Suppressor macrophage treated with lipopolysaccharide for 1 hour (primary cell): ENCODE measurements around the gene GRHPR.
"Not testable (repeated sequence)": the region's sequence is repeated elsewhere in the genome, so short reads cannot be mapped to it uniquely, and the experiment has no call there.

Experiments
- DNase-seq, 3 donors: peaks; one replicate each; pipeline ENCODE4 v3.0.0-alpha.2; 2020 to 2022

Gene GRHPR

DNA sequence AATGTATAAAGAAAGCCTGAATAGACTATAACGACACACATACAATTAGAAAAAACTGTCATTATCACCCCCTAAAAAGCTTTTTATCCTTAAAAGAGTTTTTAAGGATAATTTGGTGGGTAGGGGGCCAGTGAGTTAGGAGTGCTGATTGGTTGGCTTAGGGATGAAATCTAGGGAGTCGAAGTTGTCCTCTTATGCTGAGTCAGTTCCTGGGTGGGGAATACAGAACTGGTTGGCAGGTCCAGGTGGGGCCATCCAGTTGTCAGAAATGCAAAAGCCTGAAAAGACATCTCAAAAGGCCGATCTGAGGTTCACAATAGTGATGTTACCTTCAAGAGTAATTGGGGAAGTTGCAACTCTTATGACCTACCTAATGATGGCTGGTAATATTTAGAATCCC, 29.1 kb downstream of the GRHPR start:
- DNase-seq, result no peak

DNA sequence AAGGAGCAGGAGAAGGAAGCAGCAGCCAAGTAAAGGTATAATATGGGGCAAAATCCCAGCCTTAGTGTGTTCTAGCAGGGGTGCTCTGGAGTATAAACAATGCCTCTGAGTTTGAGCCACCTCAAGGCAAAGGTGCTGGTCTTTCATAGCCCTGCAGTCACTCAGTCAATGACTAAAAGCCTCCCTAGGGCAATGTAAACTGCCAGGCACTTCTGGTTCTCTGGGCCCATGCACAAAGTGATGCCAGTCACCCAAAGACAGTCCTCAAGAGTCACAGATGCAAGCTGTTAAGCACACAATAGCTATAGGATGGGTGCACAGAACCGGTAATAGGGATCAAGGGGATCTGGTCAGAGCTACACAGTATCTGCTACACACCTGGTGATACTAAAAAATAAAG, 30.1 kb downstream of the GRHPR start:
- no peak for DNase-seq

DNA sequence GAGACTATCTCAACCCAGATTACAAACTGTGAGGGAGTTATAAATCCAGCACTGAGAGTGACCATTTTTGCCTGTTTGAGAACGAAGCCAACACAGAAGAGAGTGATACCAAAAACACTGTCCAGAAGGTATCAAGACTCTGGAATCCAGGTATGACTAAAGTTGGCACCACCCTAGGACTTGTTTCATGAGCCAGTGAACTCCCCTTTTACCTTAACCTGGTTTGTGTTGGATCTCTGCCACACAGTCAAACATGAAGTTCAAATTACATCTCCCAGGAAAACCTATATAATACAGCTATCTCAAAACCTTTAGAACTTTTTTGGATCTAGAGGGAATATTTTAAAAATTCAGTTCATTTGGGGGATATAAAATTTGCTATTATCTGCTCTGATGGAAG, 31.3 kb downstream of the GRHPR start:
- no peak for DNase-seq

DNA sequence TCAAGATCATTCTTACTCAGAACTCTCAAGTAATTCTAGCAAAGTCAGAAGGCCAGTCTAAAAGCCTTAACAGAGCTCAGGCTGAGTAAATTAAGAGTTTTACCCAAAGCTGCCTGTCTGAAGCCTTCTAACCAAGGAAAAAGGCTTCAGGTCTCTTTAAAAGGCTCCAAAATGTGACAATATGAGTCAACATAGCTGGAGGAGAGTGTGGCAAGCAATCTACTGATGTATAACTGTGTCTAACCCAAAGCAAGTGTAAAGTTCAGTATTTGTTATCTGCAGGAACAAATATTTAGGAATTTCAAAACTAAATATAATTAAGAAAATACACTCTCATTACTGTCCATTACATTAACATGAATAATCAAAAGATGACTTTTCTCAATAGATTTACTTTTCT, 31.7 kb downstream of the GRHPR start:
- DNase-seq, result no peak

DNA sequence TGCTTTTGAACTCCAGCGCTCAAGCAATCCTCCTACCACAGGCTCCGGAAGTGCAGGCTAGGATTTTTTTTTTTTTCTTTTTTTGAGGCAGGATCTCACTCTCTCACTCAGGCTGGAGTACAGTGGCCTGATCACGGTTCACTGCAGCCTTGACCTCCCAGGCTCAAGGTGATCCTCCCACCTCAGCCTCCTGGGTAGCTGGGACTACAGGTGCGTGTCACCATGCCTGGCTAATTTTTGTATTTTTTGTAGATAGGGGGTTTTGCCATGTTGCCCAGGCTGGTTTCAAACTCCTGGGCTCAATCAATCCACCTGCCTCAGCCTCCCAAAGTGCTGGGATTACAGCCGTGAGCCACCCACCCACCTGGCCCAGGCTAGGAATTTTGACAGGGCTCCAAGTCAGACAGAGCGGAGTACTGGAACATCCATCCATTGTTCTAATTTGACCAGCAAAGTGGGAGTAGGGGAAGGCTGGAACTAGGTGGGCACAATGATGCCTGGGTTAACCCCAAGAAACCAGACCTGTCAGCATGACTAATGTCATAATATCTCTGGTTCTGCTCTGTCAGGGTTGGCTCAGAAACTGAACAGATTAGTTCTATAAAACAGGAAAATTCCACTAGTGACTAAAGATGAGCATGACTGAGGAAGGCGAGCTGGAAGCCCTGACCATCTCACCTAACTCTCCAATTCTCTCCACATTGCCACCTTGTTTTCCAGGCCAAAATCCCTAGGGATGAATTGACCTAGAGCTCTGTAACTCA, 33.6 kb downstream of the GRHPR start:
- DNase-seq, result no peak

DNA sequence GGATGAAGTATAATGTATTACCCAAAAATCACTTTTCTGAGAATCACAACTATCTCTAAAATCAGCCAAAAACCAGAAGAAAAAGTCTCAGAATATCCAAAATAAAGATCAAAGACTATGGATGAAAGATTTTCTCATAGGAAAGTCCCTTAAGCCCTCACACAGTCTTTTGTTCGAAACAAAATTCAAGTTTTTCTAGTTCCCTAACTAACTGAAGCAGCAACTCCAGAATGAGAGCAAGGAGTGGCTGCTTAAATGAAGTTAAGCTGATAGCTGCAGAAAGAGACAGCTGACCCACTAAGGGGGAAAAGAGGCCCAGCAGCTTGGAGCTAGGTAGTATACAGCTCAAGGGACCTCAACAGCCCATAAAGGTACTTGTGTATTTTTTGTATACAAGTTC, 34.3 kb downstream of the GRHPR start:
- DNase-seq, result no peak

DNA sequence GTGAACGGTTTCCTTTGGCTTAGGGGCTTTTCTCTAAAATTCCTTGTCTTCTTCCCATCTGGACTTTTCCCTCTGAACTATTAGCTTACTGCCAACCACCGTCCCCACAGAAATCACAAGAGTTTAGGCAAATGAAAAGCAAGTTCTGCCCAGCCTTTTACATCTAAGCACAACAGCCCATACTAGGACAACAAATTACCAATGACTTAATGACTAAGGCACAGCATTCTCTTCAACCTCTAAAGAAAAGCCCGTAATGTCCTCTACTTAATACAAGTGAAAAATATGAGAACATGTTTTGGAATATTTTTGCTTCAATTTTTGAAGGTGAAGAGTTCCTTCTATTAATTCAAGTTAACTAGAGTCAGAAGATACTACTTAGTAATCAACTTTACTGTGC, 41.5 kb downstream of the GRHPR start:
- peak in 1 of 3 donors; percentile 13 for DNase-seq

DNA sequence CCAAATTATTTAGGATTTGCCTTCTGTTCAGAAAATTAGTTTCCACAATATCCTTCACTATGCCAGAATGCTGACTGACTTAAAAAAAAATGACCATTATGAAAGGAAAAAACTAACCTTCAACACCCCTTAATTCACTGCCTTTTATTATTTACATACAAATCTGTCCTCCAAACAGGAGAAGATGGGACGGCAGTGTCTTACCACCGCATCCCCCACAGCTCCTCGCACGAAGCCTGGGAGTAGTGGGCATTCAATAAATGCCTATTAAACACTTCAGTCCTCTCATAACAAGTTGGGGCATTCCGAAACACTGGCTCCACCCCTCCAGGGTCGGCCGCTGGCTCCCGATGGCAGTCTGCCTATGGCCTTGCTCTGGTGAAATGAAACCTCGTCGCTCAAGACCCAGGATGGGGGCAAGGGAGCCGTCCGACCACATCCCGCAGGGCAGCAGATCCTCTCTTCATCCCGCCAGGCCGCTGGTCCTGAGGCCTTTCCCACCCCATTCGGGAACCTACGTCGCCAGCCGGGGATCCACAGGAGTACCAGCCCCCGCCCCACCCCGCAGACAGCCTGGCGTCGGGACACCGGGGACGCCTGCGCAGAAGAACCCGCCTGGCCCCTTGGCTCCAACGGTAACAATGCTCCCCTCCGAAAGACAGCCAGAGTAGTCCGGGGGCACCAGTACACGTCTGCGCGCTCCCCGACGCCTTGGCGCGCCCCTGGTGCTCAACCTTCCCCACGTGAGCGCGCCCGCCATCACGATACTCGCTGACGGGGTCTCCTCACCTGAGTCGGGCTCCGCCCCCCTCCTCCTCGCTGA, 42.1 kb downstream of the GRHPR start:
- DNase-seq, result peak; percentile 78 to 89 (median 79)

DNA sequence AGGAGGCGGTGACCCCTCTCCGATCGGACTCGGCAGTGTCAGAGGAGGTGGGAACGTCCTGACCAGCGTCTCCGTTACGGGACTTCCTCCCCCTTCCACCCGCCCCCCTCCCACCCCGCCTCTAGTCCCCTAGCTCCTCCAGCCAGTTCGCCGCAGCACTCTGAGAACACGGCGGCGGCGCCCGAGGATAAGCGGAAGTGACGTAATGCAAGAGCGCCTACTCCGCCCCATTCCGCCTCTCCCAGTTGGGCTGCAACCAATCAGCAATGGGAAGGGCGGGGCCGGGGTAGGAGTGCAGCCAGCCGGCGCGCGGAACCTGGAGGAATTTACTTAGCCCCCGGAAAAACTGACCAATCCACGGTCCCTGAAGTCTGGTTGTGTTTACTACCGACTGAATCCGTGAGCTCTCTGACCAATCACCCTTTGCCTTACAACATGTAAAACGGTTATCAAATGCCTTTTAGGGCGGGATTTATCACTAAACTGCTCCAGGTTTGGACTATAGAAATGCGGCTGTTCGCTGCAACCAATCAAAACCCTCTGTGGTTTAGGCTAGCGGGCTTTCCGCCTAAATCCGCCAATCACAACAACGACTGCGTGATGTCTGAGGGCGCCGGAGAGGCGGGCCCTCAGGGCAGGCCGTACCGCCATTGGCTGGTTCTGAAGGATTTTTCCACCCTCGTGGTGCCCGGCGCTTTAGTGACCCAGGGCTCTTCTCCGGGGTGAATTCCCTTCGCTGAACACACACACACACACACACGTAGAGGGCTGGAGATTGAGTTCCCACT, 42.9 kb downstream of the GRHPR start, which contains the start of gene ZBTB5:
Gene ZBTB5, minus strand, starts transcription at position 202 of the 788 bp plus-strand sequence. CDS start 22,899 bp downstream, outside the sequence.
- peak; percentile 99 to 100 (median 100) for DNase-seq

DNA sequence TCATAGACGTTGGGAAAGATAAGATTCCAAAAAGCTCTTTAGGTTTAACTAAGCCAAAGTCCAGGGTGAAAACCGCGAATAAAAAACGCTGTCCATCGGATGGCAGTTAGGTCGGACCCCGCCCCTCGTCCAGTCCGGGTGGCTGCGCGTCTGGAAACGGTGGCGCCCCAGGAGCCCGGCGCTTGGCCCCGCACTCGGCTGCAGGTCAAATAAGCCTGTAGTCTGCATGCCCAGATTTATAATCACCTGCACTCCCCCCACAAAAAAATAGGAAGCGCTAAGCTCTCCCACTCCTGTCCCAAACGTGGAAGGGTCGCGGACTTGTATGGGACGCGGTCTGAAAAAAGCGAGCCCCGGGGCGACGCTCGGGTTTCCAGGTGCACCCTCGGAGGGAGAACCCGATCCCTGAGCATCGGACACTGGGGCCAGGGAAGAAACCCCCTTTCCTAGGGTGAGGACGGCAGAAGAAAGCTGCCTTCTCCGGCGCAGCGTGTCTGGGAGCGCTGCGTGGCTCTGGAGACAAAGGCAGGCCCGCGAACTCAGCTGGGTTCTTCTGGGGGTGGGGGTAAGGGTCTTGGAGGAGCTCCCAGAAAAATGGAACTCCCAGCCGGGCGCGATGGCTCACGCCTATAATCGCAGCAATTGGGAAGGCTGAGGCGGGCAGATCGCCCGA, 43.7 kb downstream of the GRHPR start:
- DNase-seq, result peak; percentile 63 to 67 (median 64)

DNA sequence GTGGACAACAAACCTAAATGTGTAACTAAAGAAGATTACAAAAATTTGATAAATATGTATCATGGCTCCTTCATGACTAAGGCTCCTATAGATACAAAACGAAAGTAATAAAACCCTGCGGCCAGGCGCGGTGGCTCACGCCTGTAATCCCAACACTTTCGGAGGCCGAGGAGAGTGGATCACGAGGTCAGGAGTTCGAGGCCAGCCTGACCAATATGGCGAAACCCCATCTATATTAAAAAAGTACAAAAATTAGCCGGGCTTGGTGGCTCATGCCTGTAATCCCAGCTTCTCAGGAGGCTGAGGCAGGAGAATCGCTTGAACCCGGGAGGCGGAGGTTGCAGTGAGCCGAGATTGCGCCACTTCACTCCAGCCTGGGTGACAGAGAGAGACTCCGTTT, 45.0 kb downstream of the GRHPR start:
- not testable (repeated sequence) for DNase-seq

DNA sequence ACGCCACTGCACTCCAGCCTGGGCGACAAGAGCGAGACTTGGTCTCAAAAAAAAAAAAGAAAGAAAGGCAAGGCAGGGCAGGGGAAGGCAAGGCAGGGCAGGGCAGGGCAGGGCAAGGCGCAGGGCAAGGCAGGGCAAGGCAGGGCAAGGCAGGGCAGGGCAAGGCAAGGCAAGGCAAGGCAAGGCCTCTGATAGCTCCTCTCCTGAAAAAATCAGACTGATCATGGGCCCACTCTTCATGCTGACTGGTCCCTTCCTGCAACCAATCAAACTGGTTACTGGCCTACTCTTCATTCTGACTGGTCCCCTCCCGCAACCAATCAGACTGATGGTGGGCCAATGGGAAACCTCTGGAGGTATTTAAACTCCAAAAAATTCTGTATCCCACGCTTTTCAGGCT, 46.1 kb downstream of the GRHPR start:
- DNase-seq, result no peak

DNA sequence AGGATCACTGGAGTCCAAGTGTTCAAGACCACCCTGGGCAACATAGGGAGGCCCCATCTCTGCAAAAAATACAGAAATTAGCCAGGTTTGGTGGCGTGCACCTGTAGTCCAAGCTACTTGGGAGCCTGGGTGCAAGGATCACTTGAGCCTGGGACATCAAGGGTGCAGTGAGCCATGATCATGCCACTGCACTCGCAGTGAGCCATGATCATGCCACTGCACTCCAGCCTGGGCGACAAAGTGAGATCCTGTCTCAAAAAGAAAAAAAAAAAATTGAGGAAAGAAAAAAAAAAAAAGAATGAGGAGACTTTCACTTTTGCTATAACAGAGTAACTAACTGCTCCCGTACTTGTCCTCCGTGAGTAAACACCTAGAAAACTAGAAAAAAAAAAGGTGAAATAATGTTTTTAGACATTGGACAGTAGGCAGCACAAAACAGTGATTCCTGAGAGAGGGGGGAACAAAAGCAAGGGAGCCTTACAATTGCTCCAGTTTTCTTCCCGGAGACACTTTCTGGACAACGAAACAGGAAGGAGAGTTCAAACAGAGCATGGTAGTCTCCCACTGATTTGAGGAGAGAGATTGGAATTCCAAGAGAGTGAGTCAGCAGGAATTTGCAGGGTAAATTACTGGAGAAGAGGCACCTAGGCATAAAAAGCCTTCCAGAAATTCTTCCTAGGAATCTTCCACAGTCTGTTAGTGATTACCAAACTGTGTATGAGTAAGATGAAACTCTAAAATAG, 49.6 kb downstream of the GRHPR start:
- DNase-seq, result peak in 2 of 3 donors; percentile 13 to 32

DNA sequence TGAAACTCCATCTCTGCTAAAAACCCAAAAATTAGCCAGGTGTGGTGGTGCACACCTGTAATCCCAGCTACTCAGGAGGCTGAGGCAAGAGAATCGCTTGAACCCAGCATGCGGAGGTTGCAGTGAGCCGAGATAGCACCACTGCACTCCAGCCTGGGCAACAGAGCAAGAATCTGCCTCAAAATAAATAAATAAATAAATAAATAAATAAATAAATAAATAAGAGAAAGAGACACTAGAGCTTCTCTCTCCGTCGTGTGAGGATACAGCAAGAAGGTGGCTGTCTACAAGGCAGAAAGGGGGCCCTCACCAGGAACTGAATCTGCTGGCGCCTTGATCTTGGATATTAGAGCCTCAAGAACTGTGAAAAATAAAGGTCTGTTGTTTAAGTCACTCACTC, 51.5 kb downstream of the GRHPR start:
- DNase-seq, result not testable (repeated sequence)

DNA sequence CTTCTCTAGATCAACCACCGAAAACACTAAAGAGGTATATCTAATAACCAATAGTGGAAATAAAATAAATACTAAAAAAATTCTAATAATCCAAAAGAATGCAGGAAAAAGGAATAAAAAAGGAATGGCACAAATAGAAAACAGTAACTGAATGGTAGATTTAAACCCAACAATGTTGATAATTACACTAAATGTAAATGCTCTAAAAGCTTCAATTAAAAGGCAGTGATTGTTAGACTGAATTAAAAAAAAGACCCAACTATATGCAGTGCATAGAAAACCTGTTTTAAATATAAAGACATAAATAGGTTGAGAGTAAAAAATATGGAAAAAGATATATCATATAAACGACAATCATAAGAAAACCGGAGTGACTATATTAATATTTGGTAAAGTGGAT, 51.9 kb downstream of the GRHPR start:
- DNase-seq, result no peak

DNA sequence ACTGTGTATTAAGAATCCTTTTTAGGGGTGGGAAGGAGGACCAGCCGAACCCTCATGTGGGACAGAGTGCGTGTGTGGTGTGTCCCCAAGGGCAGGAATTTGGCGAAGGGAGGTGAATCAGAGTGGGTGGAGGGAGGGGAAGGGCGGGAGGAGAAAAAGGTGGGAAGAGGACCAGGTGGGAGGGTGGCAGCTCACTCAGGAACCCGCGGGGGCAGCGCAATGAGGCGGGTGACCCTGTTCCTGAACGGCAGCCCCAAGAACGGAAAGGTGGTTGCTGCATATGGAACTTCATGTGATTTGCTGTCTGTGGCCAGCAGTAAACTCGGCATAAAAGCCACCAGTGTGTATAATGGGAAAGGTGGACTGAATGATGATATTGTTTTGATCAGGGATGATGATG, 54.4 kb downstream of the GRHPR start:
- no peak for DNase-seq

DNA sequence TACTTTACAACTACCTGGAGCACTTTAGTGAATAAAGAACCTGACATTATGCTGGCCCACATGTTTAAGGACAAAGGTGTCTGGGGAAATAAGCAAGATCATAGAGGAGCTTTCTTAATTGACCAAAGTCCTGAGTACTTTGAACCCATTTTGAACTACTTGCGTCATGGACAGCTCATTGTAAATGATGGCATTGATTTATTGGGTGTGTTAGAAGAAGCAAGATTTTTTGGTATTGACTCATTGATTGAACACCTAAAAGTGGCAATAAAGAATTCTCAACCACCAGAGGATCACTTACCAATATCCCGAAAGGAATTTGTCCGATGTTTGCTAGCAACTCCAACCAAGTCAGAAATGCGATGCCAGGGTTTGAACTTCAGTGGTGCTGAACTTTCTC, 54.9 kb downstream of the GRHPR start:
- DNase-seq, result not testable (repeated sequence)

DNA sequence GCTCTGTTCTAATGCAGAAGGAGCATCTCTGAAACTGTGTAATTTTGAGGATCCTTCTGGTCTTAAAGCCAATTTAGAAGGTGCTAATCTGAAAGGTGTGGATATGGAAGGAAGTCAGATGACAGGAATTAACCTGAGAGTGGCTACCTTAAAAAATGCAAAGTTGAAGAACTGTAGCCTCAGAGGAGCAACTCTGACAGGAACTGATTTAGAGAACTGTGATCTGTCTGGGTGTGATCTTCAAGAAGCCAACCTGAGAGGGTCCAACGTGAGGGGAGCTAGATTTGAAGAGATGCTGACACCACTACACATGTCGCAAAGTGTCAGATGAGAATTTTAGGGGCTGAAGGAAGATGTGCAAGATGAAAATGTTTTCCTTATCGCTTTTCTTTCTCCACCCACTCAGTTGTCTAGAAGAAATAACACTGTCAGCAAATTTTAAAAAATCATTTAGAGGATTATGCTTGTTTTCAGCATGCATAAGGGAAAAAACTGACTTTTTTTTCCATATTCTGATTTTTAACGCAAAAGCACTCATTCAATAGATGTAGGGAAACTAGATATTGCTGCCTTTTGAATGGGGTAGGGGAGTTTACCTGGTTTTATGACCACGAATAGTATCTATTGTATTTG, 55.6 kb downstream of the GRHPR start:
- DNase-seq, result not testable (repeated sequence)

DNA sequence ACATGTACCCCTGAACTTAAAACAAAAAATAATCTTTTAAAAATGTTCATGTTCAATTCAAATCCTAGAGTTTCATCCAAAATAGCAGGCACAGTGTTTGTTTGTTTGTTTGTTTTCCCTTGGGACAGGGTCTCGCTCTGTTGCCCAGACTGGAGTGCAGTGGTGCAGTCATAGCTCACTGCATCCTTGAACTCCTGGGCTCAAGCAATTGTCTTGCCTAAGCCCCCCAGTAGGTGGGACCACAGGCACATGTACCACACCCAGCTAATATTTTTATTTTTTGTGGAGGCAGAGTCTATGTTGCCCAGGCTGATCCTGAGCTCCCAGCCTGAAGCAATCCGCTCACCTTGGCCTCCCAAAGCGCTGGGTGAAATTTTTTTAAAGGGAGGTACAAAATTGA, 58.3 kb downstream of the GRHPR start:
- no peak for DNase-seq

DNA sequence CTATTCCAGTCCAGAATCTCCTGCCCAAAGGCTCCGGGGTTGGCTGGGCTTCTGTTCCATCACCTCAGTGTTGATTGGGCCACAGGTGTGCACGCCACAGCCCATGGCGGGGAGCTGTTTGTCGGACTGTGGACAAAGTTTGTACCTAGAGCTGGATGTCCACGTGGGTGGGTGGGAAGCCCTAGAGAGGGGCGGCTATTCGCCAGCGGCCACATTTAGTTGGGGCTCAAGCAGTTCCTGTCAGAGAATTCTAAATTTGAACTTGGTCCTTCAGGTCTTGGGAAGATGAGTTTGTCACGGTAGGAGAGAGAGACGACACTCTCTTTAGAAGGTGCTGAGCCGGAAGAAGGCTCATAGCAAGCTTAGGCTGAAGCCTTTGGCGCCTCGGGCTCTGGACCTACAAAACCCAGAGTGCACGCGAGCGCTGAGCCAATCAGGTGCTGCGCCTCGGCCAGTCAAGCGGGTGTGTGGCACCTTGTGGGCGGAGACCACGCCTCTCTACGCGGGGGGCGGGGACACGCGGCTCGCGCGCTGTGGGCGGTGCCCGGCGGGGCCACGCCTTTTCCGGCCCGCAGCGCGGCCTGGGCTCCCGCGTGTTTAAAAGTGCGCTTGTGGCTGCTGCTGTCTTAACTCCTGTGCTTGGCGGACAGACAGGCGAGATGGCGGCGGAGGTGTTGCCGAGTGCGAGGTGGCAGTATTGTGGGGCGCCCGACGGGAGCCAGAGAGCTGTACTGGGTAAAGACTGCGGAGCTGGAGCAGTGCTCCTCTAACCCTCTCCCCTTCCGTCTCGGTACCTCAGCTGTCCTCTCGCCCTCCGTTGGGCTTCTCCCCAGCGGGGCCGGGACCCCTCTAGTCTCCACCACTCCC, 63.1 kb downstream of the GRHPR start, which contains the start of gene POLR1E:
Gene POLR1E, plus strand, starts transcription at position 560 of the 867 bp plus-strand sequence. Its CDS starts 100 bp downstream, at position 660.
- DNase-seq, result peak; percentile 96 to 98 (median 97)
